Raji (cell line): Measurements from ENCODE around the gene NEAT1.

Experiments
- POLR2A ChIP-seq: IDR thresholded peaks from 2 replicates; pipeline ENCODE4 v1.6.1; 2011; ENCODE audit warnings: low read depth, low read length, control low read depth; ENCODE audit not compliant: insufficient read depth

Gene NEAT1

GRCh38 chr11:65382804-65383368, 39.7 kb upstream of the NEAT1 start:
- TF ChIP-seq POLR2A = no peak; the same call in 1 of the 2 replicates

GRCh38 chr11:65383778-65384177, 38.8 kb upstream of the NEAT1 start:
- TF ChIP-seq POLR2A = no peak

GRCh38 chr11:65384301-65384889, 38.2 kb upstream of the NEAT1 start:
- TF ChIP-seq POLR2A = no peak

GRCh38 chr11:65386307-65387140, 36.1 kb upstream of the NEAT1 start, which contains the start of gene FRMD8:
FRMD8 (plus strand) TSS chr11:65386637; CDS start chr11:65387037, 400 bp downstream.
- peak; percentile 81 for TF ChIP-seq POLR2A

GRCh38 chr11:65388731-65389130, 33.9 kb upstream of the NEAT1 start:
- no peak for TF ChIP-seq POLR2A

- no peak for TF ChIP-seq POLR2A
Observed at GRCh38 chr11:65389294-65389980, 33.2 kb upstream of the NEAT1 start.

GRCh38 chr11:65390099-65390941, 32.3 kb upstream of the NEAT1 start:
- TF ChIP-seq POLR2A = no peak

- TF ChIP-seq POLR2A = no peak
Observed at GRCh38 chr11:65390996-65391395, 31.6 kb upstream of the NEAT1 start.

- TF ChIP-seq POLR2A = no peak
Observed at GRCh38 chr11:65392186-65392829, 30.3 kb upstream of the NEAT1 start.

GRCh38 chr11:65392899-65393298, 29.7 kb upstream of the NEAT1 start:
- TF ChIP-seq POLR2A = no peak

GRCh38 chr11:65393513-65394079, 29.0 kb upstream of the NEAT1 start:
- no peak for TF ChIP-seq POLR2A

- no peak for TF ChIP-seq POLR2A
Observed at GRCh38 chr11:65394125-65394536, 28.5 kb upstream of the NEAT1 start.

- no peak for TF ChIP-seq POLR2A
Observed at GRCh38 chr11:65395961-65396530, 26.6 kb upstream of the NEAT1 start.
